Measurements from ENCODE around the gene ZNF599.

Gene ZNF599

GRCh38 chr19:34731019-34731829 is 41.8 kb downstream of the ZNF599 start:
- TF ChIP-seq CTCF (IDR thresholded peaks at IDR 0.05; ENCODE audit: borderline replicate concordance, insufficient read depth, low read depth, low read length), result no peak
- no peak overlapping the region for H3K4me3 ChIP-seq (ENCODE audit: low read depth, low read length)

- no peak overlapping the region for H3K4me3 ChIP-seq (ENCODE audit: low read depth, low read length)
- TF ChIP-seq CTCF (IDR thresholded peaks at IDR 0.05; ENCODE audit: borderline replicate concordance, insufficient read depth, low read depth, low read length), result no peak
These were observed 47.6 kb downstream of the ZNF599 start for GRCh38 chr19:34725400-34725799.

- TF ChIP-seq CTCF (IDR thresholded peaks at IDR 0.05; ENCODE audit: borderline replicate concordance, insufficient read depth, low read depth, low read length), result no peak
- no peak overlapping the region for H3K4me3 ChIP-seq (ENCODE audit: low read depth, low read length)
These were observed 50.7 kb downstream of the ZNF599 start for GRCh38 chr19:34722353-34722752.

GRCh38 chr19:34715357-34715756 is 57.7 kb downstream of the ZNF599 start:
- no peak for TF ChIP-seq CTCF (IDR thresholded peaks at IDR 0.05; ENCODE audit: borderline replicate concordance, insufficient read depth, low read depth, low read length)
- H3K4me3 ChIP-seq (ENCODE audit: low read depth, low read length), result no peak overlapping the region

- H3K4me3 ChIP-seq (ENCODE audit: low read depth, low read length), result no peak overlapping the region
- TF ChIP-seq CTCF (IDR thresholded peaks at IDR 0.05; ENCODE audit: borderline replicate concordance, insufficient read depth, low read depth, low read length), result no peak
These were observed 59.8 kb downstream of the ZNF599 start for GRCh38 chr19:34713262-34713637.

GRCh38 chr19:34712395-34713261 is 60.4 kb downstream of the ZNF599 start:
- TF ChIP-seq CTCF (IDR thresholded peaks at IDR 0.05; ENCODE audit: borderline replicate concordance, insufficient read depth, low read depth, low read length), result peak; percentile 29; the same call in 1 of the 2 replicates
- no peak overlapping the region for H3K4me3 ChIP-seq (ENCODE audit: low read depth, low read length)

Measured in GM12875 (cell line).